Left ventricle myocardium inferior (tissue), 1 donor: ENCODE results near the gene UIMC1. TPM values are rescaled to one million over a fixed set of nuclear protein-coding genes. Genes with fewer than 3 reads are reported as not detected.

Experiments used
- DNase-seq: peaks from one replicate; pipeline ENCODE4 v3.0.0-alpha.2; 2020
- H3K27ac ChIP-seq: fragments of 200-600 bp; replicated peaks from 2 replicates; pipeline ENCODE4 v1.8.0; 2021
- H3K27me3 ChIP-seq: fragments of 200-600 bp; 2 replicates; pipeline ENCODE4 v1.8.0; 2021; ENCODE audit warnings: low read depth
- H3K36me3 ChIP-seq: fragments of 200-600 bp; 2 replicates; pipeline ENCODE4 v1.8.0; 2021
- H3K4me1 ChIP-seq: fragments of 200-600 bp; 2 replicates; pipeline ENCODE4 v1.8.0; 2021
- H3K4me3 ChIP-seq: fragments of 200-600 bp; 2 replicates; pipeline ENCODE4 v1.8.0; 2021; ENCODE audit warnings: mild to moderate bottlenecking, moderate library complexity
- H3K9me3 ChIP-seq: fragments of 200-600 bp; replicated peaks from 2 replicates; pipeline ENCODE4 v1.8.0; 2021
- CTCF ChIP-seq: fragments of 200-600 bp; IDR thresholded peaks from 2 replicates; pipeline ENCODE4 v1.8.0; 2021; ENCODE audit warnings: antibody characterized with exemption, mild to moderate bottlenecking, borderline replicate concordance
- intact Hi-C: fragments of 100-400 bp; cut with micrococcal nuclease; formaldehyde crosslinking; loops from one replicate; pipeline ENCODE4 v1.11.0; 2022
- total RNA-seq: library from RNA; stranded (reverse); fragmentation: NEBNext Ultra II Directional; extraction: Animal tissue kit (Norgen Biotek cat#: 25700); gene quantifications from one replicate; pipeline ENCODE4 v1.2.1, GENCODE V29; 2021
- donor health status: DM: no; HTN: yes; CAD: no; lungs with severe emphysema.

Gene UIMC1
- total RNA-seq, 1 donor from 2014 or later, result 30.7 TPM

- Histone ChIP-seq H3K27ac (no peak overlapping the region), H3K9me3 (no peaks in the 10 kb centered on the region), H3K4me1 (peaks cover 6% of the 10 kb centered on the region), H3K36me3 (peaks cover 56% of the 10 kb centered on the region), H3K27me3 (no peaks in the 10 kb centered on the region), H3K4me3 (no peak overlapping the region)
- no peak for TF ChIP-seq CTCF
- intact Hi-C loops, result loop anchor here (10.0 kb wide), 1 partner anchor 898 kb away; no protein-coding TSS in a partner anchor
- no peak for DNase-seq
Measured at GRCh38 chr5:177043114-177043513, 36.5 kb upstream of the UIMC1 start.

GRCh38 chr5:177041936-177042335 is 35.4 kb upstream of the UIMC1 start:
- intact Hi-C loops, result loop anchor here (10.0 kb wide), 1 partner anchor 897 kb away; no protein-coding TSS in a partner anchor
- Histone ChIP-seq H3K36me3 (peaks cover 44% of the 10 kb centered on the region), H3K4me3 (no peak overlapping the region), H3K27me3 (no peaks in the 10 kb centered on the region), H3K9me3 (no peaks in the 10 kb centered on the region), H3K4me1 (peaks cover 6% of the 10 kb centered on the region), H3K27ac (no peak overlapping the region)
- no peak for DNase-seq
- TF ChIP-seq CTCF, result no peak

- no peak for TF ChIP-seq CTCF
- Histone ChIP-seq H3K4me3 (no peak overlapping the region), H3K27me3 (no peaks in the 10 kb centered on the region), H3K9me3 (no peaks in the 10 kb centered on the region), H3K36me3 (peaks cover 36% of the 10 kb centered on the region), H3K27ac (no peak overlapping the region), H3K4me1 (peaks cover 11% of the 10 kb centered on the region)
- no peak for DNase-seq
- intact Hi-C loops, result loop anchor here (10.0 kb wide), 1 partner anchor 896 kb away; no protein-coding TSS in a partner anchor
Measured at GRCh38 chr5:177040814-177041420, 34.3 kb upstream of the UIMC1 start.

- intact Hi-C loops, result no loop called here
- Histone ChIP-seq H3K27me3 (no peaks in the 10 kb centered on the region), H3K4me3 (no peak overlapping the region), H3K36me3 (peaks cover 16% of the 10 kb centered on the region), H3K9me3 (peaks cover 3% of the 10 kb centered on the region), H3K4me1 (peaks cover 6% of the 10 kb centered on the region), H3K27ac (no peak overlapping the region)
- no peak for TF ChIP-seq CTCF
- DNase-seq, result no peak
Measured at GRCh38 chr5:177036921-177037320, 30.3 kb upstream of the UIMC1 start.

GRCh38 chr5:177036443-177036842 is 29.9 kb upstream of the UIMC1 start:
- Histone ChIP-seq H3K4me3 (no peak overlapping the region), H3K27ac (no peak overlapping the region), H3K36me3 (peaks cover 12% of the 10 kb centered on the region), H3K9me3 (peaks cover 7% of the 10 kb centered on the region), H3K4me1 (peaks cover 6% of the 10 kb centered on the region), H3K27me3 (no peaks in the 10 kb centered on the region)
- intact Hi-C loops, result no loop called here
- no peak for DNase-seq
- no peak for TF ChIP-seq CTCF
